ENCODE results near the gene VEZT.

The VEZT gene

DNA sequence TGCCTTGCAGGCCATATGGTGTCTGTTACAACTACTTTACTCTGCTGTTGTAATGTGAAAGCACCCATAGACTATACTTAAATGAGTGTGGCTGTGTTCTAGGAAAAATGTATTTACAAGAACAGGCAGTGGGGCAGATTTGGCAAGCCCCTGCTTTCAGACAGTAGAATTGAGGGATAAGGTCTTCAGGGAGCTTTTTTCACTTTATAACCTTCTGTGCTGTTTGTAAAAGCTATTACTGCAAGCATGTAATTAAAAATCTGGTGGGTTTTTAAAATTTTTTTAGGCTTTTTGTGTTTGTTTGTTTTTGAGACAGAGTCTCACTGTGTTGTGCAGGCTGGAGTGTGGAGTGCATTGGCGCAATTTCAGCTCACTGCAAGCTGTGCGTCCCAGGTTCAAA is 73.9 kb downstream of the VEZT start:
- DNase-seq (ENCODE audit: low read depth in 1 of 2, low spot score in 1 of 2): no peak
- Histone ChIP-seq H3K4me3 (replicated peaks; ENCODE audit: insufficient read depth, low read length) (no peak overlapping the region), H3K27me3 (ENCODE audit: insufficient read depth, poor library complexity, severe bottlenecking) (no peaks in the 10 kb centered on the region), H3K27ac (replicated peaks) (no peak overlapping the region)
- TF ChIP-seq POLR2AphosphoS5 (IDR thresholded peaks at IDR 0.05; ENCODE audit: low read depth): no peak
- no peak for TF ChIP-seq GABPA (IDR thresholded peaks at IDR 0.05; ENCODE audit: low read depth)
- TF ChIP-seq CTCF (IDR thresholded peaks at IDR 0.05; ENCODE audit: insufficient read depth, low read length): no peak
- no peak for TF ChIP-seq SPI1 (IDR thresholded peaks at IDR 0.05; ENCODE audit: borderline replicate concordance, low read depth)
- TF ChIP-seq REST (IDR thresholded peaks at IDR 0.05; ENCODE audit: insufficient replicate concordance, low read depth): no peak

DNA sequence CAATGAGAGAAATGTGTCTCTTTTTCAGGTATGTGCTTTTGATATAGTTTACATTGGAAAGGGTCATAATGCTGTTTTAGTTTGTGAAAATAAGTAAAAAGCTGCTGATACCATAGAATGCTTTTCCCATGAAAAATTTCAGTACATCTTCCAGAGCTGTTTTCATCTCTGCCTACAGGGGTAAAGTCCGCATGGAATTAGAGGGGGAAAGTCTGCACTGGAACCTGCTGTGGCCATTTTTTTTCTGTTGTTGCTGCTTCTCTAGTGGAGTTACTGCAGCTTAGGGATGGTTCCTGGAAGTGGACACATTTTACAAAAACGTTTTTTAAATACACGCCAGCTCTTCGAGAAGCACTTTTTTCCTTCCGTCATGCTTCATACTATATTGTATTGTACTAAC is 81.3 kb downstream of the VEZT start:
- no peak for TF ChIP-seq POLR2AphosphoS5 (IDR thresholded peaks at IDR 0.05; ENCODE audit: low read depth)
- Histone ChIP-seq H3K4me3 (replicated peaks; ENCODE audit: insufficient read depth, low read length) (no peak overlapping the region), H3K27me3 (ENCODE audit: insufficient read depth, poor library complexity, severe bottlenecking) (no peaks in the 10 kb centered on the region), H3K27ac (replicated peaks) (no peak overlapping the region)
- DNase-seq (ENCODE audit: low read depth in 1 of 2, low spot score in 1 of 2): no peak

DNA sequence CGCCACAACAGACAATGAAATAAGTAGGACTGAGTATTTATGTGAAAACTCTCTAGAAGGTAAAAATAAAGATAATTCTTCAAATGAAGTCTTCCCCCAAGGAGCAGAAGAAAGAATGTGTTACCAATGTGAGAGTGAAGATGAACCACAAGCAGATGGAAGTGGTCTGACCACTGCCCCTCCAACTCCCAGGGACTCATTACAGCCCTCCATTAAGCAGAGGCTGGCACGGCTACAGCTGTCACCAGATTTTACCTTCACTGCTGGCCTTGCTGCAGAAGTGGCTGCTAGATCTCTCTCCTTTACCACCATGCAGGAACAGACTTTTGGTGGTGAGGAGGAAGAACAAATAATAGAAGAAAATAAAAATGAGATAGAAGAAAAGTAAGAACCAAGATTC is 82.7 kb downstream of the VEZT start:
- H3K27ac ChIP-seq (replicated peaks): no peak overlapping the region
- H3K27me3 ChIP-seq (ENCODE audit: insufficient read depth, poor library complexity, severe bottlenecking): no peaks in the 10 kb centered on the region
- no peak for DNase-seq (ENCODE audit: low read depth in 1 of 2, low spot score in 1 of 2)
- no peak overlapping the region for H3K4me3 ChIP-seq (replicated peaks; ENCODE audit: insufficient read depth, low read length)
- TF ChIP-seq CTCF (IDR thresholded peaks at IDR 0.05; ENCODE audit: insufficient read depth, low read length) (no peak), REST (IDR thresholded peaks at IDR 0.05; ENCODE audit: insufficient replicate concordance, low read depth) (no peak), SPI1 (IDR thresholded peaks at IDR 0.05; ENCODE audit: borderline replicate concordance, low read depth) (no peak), POLR2AphosphoS5 (IDR thresholded peaks at IDR 0.05; ENCODE audit: low read depth) (no peak), GABPA (IDR thresholded peaks at IDR 0.05; ENCODE audit: low read depth) (no peak)

DNA sequence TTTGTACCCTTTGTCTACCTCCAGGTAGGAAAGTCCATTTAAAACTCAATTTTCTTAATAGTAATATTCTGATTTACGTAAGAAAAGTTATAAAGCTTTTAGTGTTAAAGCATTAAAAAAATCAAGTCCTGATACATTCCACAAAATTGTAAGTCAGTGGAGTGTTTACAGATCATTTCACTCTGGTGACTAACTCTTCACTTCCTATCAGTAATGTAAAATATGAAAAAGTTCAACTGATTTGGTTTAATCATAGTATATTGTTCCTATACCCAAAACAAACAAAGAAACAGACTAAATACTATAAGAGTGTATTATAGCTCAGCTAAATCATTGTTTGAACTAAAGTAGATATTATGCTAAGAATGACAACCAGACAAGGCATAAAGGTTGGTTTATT is 85.9 kb downstream of the VEZT start:
- Histone ChIP-seq H3K4me3 (replicated peaks; ENCODE audit: insufficient read depth, low read length) (no peak overlapping the region), H3K27me3 (ENCODE audit: insufficient read depth, poor library complexity, severe bottlenecking) (no peaks in the 10 kb centered on the region), H3K27ac (replicated peaks) (no peak overlapping the region)
- no peak for DNase-seq (ENCODE audit: low read depth in 1 of 2, low spot score in 1 of 2)
- TF ChIP-seq POLR2AphosphoS5 (IDR thresholded peaks at IDR 0.05; ENCODE audit: low read depth) (no peak), GABPA (IDR thresholded peaks at IDR 0.05; ENCODE audit: low read depth) (no peak), CTCF (IDR thresholded peaks at IDR 0.05; ENCODE audit: insufficient read depth, low read length) (no peak), SPI1 (IDR thresholded peaks at IDR 0.05; ENCODE audit: borderline replicate concordance, low read depth) (no peak), REST (IDR thresholded peaks at IDR 0.05; ENCODE audit: insufficient replicate concordance, low read depth) (no peak)
